ENCODE results near the gene ZNF880.

The ZNF880 gene

GRCh38 chr19:52397310-52398080 is 27.8 kb downstream of the ZNF880 start, which contains the start of gene ZNF528:
Gene ZNF528, plus strand, starts transcription at chr19:52397849. Its CDS starts 4,165 bp downstream, at chr19:52402014.
- in situ Hi-C loops (cut with HindIII; ENCODE audit: low sequenced_read_pairs): no loop called here
- peak; percentile 77 for DNase-seq (ENCODE audit: low read depth)
- H3K4me3 ChIP-seq (ENCODE audit: low read depth, low read length): peak within 1 kb of the TSS; percentile 84
- TF ChIP-seq, protein P1, sequence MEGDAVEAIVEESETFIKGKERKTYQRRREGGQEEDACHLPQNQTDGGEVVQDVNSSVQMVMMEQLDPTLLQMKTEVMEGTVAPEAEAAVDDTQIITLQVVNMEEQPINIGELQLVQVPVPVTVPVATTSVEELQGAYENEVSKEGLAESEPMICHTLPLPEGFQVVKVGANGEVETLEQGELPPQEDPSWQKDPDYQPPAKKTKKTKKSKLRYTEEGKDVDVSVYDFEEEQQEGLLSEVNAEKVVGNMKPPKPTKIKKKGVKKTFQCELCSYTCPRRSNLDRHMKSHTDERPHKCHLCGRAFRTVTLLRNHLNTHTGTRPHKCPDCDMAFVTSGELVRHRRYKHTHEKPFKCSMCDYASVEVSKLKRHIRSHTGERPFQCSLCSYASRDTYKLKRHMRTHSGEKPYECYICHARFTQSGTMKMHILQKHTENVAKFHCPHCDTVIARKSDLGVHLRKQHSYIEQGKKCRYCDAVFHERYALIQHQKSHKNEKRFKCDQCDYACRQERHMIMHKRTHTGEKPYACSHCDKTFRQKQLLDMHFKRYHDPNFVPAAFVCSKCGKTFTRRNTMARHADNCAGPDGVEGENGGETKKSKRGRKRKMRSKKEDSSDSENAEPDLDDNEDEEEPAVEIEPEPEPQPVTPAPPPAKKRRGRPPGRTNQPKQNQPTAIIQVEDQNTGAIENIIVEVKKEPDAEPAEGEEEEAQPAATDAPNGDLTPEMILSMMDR (IDR thresholded peaks at IDR 0.05; ENCODE audit: low read depth, low read length, missing control alignments): no peak

GRCh38 chr19:52398081-52398441 is 28.3 kb downstream of the ZNF880 start:
- in situ Hi-C loops (cut with HindIII; ENCODE audit: low sequenced_read_pairs): no loop called here
- DNase-seq (ENCODE audit: low read depth): no peak
- TF ChIP-seq, protein P1 (IDR thresholded peaks at IDR 0.05; ENCODE audit: low read depth, low read length, missing control alignments): no peak
- H3K4me3 ChIP-seq (ENCODE audit: low read depth, low read length): peak overlapping the region; percentile 84

DNA sequence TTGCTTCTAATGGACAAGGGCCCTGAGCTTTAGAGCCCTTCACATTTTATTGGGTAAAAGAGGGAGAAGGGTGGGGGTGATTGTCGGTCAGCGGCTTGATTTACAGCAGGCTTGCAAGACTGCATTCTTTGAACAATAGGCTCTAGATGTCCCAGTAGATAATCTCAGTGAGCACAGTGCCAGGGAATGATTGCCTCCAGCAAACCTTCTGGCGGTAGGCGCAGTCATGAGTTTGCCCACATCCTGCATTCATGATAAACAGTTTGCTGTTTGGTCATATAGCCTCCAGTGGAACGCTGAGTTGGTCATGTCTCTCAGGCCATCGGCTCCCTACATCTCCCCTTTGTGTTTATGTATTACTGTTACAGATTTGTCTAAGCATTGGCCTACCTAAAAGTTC is 40.6 kb downstream of the ZNF880 start:
- TF ChIP-seq, protein P1 (IDR thresholded peaks at IDR 0.05; ENCODE audit: low read depth, low read length, missing control alignments): no peak
- in situ Hi-C loops (cut with HindIII; ENCODE audit: low sequenced_read_pairs): no loop called here
- H3K4me3 ChIP-seq (ENCODE audit: low read depth, low read length): no peak overlapping the region
- no peak for DNase-seq (ENCODE audit: low read depth)

DNA sequence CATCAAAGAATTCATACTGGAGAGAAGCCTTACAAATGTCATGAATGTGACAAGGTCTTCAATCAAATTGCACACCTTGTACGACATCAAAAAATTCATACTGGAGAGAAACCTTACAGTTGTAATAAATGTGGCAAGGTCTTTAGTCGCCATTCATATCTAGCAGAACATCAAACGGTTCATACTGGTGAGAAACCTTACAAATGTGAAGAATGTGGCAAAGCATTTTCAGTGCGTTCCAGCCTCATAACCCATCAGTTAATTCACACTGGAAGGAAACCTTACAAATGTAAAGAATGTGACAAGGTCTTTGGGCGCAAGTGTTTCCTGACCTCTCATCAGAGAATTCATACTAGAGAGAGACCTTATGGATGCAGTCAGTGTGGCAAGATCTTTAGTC is 46.0 kb downstream of the ZNF880 start:
- in situ Hi-C loops (cut with HindIII; ENCODE audit: low sequenced_read_pairs): no loop called here
- DNase-seq (ENCODE audit: low read depth): no peak
- TF ChIP-seq, protein P1 (IDR thresholded peaks at IDR 0.05; ENCODE audit: low read depth, low read length, missing control alignments): no peak
- H3K4me3 ChIP-seq (ENCODE audit: low read depth, low read length): no peak overlapping the region

DNA sequence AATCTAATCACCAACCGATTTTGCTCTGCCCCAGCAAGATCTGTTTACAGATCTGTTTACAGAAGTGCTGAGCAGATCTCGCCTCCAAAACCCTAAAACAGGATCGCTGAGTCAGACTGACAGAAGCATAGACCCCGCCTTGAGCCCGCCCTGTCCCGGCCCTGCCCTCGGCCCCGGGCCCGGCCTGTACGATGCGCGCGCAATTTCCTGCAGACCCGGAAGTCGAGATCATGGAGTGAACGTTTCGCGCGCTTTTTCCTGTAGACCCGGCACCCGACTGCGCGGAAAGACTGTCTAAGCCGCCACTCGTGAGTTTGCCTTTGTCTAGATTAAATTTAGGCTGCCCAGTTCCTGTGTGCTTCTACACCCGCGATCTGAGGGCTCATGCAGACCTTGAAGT is 59.2 kb downstream of the ZNF880 start, which contains the start of gene ZNF534:
ZNF534 (plus strand) TSS at position 212 of the 400 bp plus-strand sequence. CDS start 2,327 bp downstream, outside the sequence.
- DNase-seq (ENCODE audit: low read depth): no peak
- H3K4me3 ChIP-seq (ENCODE audit: low read depth, low read length): no peak within 1 kb of the TSS
- in situ Hi-C loops (cut with HindIII; ENCODE audit: low sequenced_read_pairs): no loop called here
- TF ChIP-seq, protein P1 (IDR thresholded peaks at IDR 0.05; ENCODE audit: low read depth, low read length, missing control alignments): no peak

All from astrocyte of the cerebellum (primary cell).